NCI-H748 (cell line): ENCODE data around the gene PRPF40A.
"Not testable (repeated sequence)": the region's sequence is repeated elsewhere in the genome, so short reads cannot be mapped to it uniquely, and the experiment has no call there.

ENCODE experiments used
- DNase-seq: peaks from one replicate; lab custom pipeline; 2025; ENCODE audit not compliant: unreplicated experiment; lab: John Stamatoyannopoulos, UW

Gene PRPF40A

DNA sequence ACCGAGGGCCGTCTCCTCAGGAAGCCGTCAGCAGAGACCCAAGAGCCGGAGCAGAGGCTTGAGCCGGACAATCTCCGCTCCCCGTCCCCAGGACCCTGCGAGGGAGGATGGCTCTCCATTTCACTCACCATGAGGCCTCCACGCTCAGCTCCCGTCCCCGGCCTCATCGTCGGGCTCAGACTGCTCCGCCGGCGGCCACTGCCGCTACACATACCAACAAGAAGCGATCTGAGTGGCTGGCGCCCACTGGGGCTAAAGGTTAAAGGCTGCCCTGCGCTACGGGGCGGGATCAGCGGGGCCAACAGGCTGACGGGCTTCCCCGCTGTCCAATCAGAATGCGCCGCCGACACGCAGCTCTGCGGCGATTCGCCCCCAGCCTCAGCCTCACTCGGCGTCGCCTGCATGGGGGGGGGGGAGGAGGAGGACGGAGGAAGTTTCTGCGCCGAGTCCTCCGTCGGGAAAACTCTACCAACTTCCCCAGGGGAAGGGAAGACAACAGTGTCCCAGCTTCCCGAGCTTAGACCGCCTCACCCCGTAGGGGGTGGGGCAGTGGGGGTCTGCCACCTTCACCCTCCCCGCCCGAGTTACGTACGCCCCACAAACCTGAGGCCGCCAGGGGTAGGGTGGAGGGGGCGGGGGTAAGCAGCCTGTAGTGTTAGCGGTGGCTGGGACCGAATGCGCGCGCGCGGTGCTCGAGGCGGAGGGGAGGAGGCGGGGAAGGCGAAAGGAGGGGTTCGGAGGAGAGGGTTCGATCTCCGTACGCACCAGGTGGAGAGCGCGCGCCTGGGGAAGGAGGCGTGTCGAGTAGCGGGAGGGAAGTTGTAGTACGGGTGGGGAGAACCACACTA, at the start of gene PRPF40A:
Gene PRPF40A (minus strand): TSS at position 234 of the 848 bp plus-strand sequence. CDS start 22 bp downstream, at position 212.
- DNase-seq, result peak; percentile 98

GRCh38 chr2:152766928-152767327, 49.7 kb upstream of the PRPF40A start:
- DNase-seq, result no peak

GRCh38 chr2:152763651-152764050, 46.4 kb upstream of the PRPF40A start:
- no peak for DNase-seq

DNA sequence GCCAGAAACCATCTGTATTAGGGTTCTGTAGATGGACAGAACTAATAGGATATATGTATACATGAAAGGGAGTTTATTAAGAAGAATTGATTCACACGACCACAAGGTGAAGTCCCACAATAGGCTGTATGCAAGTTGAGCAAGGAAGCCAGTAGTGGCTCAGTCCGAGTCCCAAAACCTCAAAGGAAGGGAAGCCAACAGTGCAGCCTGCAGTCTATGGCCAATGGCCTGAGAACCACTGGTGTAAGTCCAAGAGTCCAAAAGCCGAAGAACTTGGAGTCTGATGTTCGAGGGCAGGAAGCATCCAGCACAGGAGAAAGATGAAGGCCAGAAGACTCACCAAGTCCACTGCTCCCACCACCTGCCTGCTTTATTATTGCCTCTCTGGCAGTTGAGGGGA, 45.9 kb upstream of the PRPF40A start:
- DNase-seq, result not testable (repeated sequence)

DNA sequence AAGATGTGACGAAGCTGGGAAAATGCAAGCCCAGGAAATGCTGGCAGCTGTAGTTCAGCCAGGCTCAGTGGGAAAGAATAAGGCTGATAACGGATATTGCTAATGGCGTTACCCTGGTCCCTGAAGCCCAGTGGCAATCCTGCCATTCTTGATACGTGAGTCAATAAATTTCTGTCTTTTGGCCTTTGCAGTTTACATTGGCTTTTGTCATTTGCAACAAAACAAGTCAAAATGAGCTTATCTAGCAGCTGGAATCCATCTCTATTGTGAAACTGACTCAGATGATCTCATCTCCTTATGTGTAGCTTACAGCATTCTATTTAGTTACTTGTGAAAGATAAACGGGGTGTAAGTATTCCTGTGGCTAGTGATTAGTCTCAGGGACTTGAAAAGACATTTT, 44.9 kb upstream of the PRPF40A start:
- no peak for DNase-seq

DNA sequence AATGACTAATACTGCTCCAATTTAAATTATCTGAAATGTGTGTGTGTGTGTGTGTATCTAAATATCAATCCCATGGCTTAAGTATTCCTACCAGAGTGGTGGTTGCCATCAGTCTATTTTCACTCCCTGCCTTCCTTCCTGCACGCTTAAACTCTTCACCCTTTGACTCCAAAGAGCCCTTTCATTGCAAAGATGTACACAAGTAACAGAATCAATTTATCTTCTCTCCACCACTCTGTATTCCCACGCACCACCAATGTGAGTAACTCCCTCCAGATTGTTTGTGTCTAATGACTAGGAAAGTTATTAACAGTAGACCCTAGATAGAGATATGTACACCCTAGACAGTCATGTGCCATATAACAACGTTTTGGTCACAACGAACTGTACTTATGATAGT, 44.0 kb upstream of the PRPF40A start:
- no peak for DNase-seq

GRCh38 chr2:152759290-152760072, 42.2 kb upstream of the PRPF40A start:
- no peak for DNase-seq

DNA sequence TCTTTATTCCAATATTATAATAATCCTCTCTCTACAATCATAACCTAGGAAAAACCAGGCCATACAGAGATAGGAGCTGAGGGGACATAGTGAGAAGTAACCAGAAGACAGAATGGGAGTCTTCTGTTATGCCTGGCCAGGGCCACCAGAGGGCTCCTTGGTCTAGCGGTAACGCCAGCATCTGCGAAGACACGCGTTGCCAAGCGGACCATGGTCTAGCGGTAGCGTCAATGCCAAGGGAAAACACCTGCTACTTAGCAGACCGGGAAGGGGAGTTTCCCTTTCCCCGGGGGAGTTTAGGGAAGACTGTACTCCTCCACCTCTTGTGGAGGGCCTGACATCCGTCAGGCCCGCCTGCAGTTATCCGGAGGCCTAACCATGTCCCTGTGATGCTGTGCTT, 37.8 kb upstream of the PRPF40A start:
- DNase-seq, result no peak

DNA sequence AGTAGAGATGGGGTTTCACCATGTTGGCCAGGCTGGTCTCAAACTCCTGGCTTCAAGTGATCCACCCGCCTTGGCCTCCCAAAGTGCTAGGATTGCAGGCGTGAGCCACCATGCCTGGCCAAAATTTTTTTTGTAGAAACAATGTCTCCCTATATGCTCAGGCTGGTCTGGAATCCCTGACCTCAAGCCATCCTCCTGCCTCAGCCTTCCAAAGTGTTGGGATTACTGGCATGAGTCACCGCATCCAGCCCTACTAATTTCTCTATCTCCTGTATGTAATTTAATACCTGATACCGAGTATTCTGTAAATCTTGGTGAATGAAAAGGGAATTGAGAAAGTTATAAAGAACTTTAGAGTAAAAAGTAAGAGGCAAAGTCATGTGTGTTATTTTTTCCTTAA, 30.5 kb upstream of the PRPF40A start:
- not testable (repeated sequence) for DNase-seq

GRCh38 chr2:152743002-152743401, 25.7 kb upstream of the PRPF40A start:
- DNase-seq, result peak; percentile 23

- DNase-seq, result peak; percentile 48
Observed at GRCh38 chr2:152740743-152741328, 23.6 kb upstream of the PRPF40A start.

DNA sequence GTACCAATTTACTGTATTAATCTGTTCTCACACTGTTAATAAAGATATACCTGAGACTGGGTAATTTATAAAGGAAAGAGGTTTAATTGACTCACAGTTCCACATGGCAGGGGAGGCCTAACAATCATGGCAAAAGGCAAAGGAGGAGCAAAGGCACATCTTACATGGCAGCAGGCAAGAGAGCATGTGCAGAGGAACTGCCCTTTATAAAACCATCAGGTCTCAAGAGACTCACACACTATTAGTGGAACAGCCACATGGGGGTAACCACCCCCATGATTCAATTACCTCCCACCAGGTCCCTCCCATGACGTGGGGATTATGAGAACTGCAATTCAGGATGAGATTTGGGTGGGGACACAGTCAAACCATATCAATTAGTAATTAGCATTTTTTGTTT, 22.4 kb upstream of the PRPF40A start:
- not testable (repeated sequence) for DNase-seq

- DNase-seq, result no peak
Observed at GRCh38 chr2:152738438-152738837, 21.2 kb upstream of the PRPF40A start.

GRCh38 chr2:152737509-152737908, 20.2 kb upstream of the PRPF40A start:
- not testable (repeated sequence) for DNase-seq

- DNase-seq, result no peak
Observed at GRCh38 chr2:152730591-152731333, 13.5 kb upstream of the PRPF40A start.

DNA sequence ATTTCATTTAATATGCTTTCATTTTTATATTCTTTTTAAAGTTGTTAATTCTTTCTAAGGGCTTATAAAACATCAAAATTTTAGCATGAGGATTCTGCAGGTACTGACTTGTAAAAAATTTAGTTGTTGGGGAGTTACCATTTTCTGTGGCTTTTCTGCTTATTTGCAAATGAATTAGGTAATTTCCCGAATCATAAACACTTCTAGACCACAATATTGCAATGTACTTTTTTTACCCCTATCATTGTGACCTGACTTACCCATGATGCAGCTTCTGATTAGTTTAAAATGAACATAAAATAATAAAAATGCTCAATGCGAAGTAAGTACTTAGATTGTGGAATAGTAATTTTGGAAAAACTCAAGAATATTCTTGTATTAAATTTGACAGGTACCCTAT, 12.6 kb upstream of the PRPF40A start:
- no peak for DNase-seq

DNA sequence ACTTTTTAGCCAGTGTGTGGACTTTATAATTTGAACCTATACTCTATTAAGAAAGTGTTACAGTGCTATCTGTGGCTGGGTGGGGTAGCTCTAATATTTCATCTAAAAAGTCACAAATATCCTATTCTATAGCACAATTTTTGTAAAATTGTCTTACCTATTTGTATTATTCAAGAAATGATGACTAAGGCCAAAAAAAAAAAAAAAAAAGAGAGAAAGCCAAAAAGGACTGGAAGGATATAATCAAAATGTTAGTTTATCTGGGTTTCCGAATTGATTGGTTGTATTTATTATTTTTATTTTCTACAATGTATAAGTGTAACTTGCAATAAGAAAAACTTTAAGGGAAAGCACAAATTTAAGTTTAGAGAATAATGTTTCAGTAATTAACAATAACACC, 6.7 kb upstream of the PRPF40A start:
- DNase-seq, result no peak

DNA sequence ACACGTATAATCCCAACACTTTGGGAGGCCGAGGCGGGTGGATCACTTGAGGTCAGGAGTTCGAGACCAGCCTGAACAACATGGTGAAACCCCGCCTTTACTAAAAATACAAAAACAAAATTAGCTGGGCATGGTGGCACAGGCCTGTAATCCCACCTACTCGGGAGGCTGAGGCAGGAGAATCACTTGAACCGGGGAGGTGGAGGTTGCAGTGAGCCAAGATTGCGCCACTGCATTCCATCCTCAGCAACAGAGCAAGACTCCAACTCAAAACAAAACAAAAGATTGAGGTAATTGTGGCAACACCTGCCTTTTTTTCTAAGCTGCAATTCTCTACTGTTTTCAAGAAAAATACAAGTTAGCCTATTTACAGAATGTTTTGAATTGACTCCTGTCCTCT, 5.4 kb upstream of the PRPF40A start:
- not testable (repeated sequence) for DNase-seq

- DNase-seq, result no peak
Observed at GRCh38 chr2:152720794-152721193, 3.5 kb upstream of the PRPF40A start.

- peak; percentile 87 for DNase-seq
Observed at GRCh38 chr2:152718909-152719645, 1.8 kb upstream of the PRPF40A start.
